Mesenchymal stem cell (in vitro differentiated cells and primary cell): ENCODE data around the gene RHBDL1.

Experiments
- DNase-seq: peaks from one replicate; pipeline ENCODE4 v3.0.0-alpha.2; 2013
- H2AFZ ChIP-seq: one replicate; pipeline ENCODE4 v1.6.1; 2013; ENCODE audit warnings: low read depth, mild to moderate bottlenecking, control low read depth, inconsistent platforms, low read length, moderate library complexity
- H2AK5ac ChIP-seq: 2 replicates; pipeline ENCODE4 v1.6.1; 2013; ENCODE audit warnings: low read length, moderate library complexity, mild to moderate bottlenecking, inconsistent platforms; ENCODE audit not compliant: severe bottlenecking
- H2BK120ac ChIP-seq: one replicate; pipeline ENCODE4 v1.6.1; 2013; ENCODE audit warnings: low read depth, mild to moderate bottlenecking, inconsistent platforms, low read length, moderate library complexity
- H2BK12ac ChIP-seq, 2 experiments: one replicate each; pipeline ENCODE4 v1.6.1; 2013; ENCODE audit warnings: inconsistent platforms in 2 of 2, low read length in 2 of 2, mild to moderate bottlenecking in 2 of 2, moderate library complexity in 2 of 2, control low read depth in 1 of 2
- H2BK15ac ChIP-seq: one replicate; pipeline ENCODE4 v1.6.1; 2013; ENCODE audit warnings: mild to moderate bottlenecking, low read depth, inconsistent platforms; ENCODE audit not compliant: poor library complexity, severe bottlenecking
- H2BK5ac ChIP-seq: 2 replicates; pipeline ENCODE4 v1.6.1; 2013; ENCODE audit warnings: low read depth, mild to moderate bottlenecking, low read length, control low read depth, inconsistent platforms; ENCODE audit not compliant: poor library complexity, severe bottlenecking
- H3K14ac ChIP-seq, 2 experiments: one replicate each; pipeline ENCODE4 v1.6.1; 2013; ENCODE audit warnings: inconsistent platforms in 2 of 2, low read length in 2 of 2, control low read depth in 1 of 2, mild to moderate bottlenecking in 1 of 2, moderate library complexity in 1 of 2
- H3K18ac ChIP-seq, 2 experiments: one replicate each; pipeline ENCODE4 v1.6.1; 2013; ENCODE audit warnings: inconsistent platforms in 2 of 2, low read length in 2 of 2, control low read depth in 1 of 2, low read depth in 1 of 2, mild to moderate bottlenecking in 1 of 2
- H3K23ac ChIP-seq, 2 experiments: one replicate each; pipeline ENCODE4 v1.6.1; 2013; ENCODE audit warnings: inconsistent platforms in 2 of 2, low read length in 2 of 2, mild to moderate bottlenecking in 2 of 2, moderate library complexity in 2 of 2, control low read depth in 1 of 2
- H3K27ac ChIP-seq: 2 replicates; pipeline ENCODE4 v1.5.1; 2013; ENCODE audit warnings: mild to moderate bottlenecking, moderate library complexity, low read length, control low read depth, inconsistent platforms; ENCODE audit not compliant: poor library complexity, severe bottlenecking
- H3K27me3 ChIP-seq, 2 experiments: 2 replicates each; pipeline versions ENCODE4 v1.6.1 to v1.7.0; 2013; ENCODE audit warnings: low read length in 2 of 2, mild to moderate bottlenecking in 2 of 2, moderate library complexity in 2 of 2, control low read depth in 1 of 2, inconsistent platforms in 1 of 2; ENCODE audit not compliant: control insufficient read depth in 1 of 2, insufficient read depth in 1 of 2
- H3K36me3 ChIP-seq, 2 experiments: 2 replicates each; pipeline versions ENCODE4 v1.6.1 to v1.7.0; 2013; ENCODE audit warnings: low read length in 2 of 2, control low read depth in 1 of 2, inconsistent platforms in 1 of 2, low read depth in 1 of 2, mild to moderate bottlenecking in 1 of 2; ENCODE audit not compliant: insufficient read depth in 2 of 2, control insufficient read depth in 1 of 2
- H3K4ac ChIP-seq, 2 experiments: one replicate each; pipeline ENCODE4 v1.6.1; 2013; ENCODE audit warnings: inconsistent platforms in 2 of 2, low read length in 2 of 2, mild to moderate bottlenecking in 2 of 2, moderate library complexity in 2 of 2, control low read depth in 1 of 2, low read depth in 1 of 2
- H3K4me1 ChIP-seq: 2 replicates; pipeline ENCODE4 v1.6.1; 2013; ENCODE audit warnings: low read depth, low read length, control low read depth; ENCODE audit not compliant: control insufficient read depth, insufficient read depth
- H3K4me2 ChIP-seq: 2 replicates; pipeline ENCODE4 v1.6.1; 2013; ENCODE audit warnings: low read length, mild to moderate bottlenecking, inconsistent platforms; ENCODE audit not compliant: poor library complexity, severe bottlenecking
- H3K4me3 ChIP-seq, 2 experiments: 2 replicates each; pipeline versions ENCODE4 v1.5.1 to v1.7.0; 2013; ENCODE audit warnings: low read length in 2 of 2, mild to moderate bottlenecking in 2 of 2, control low read depth in 1 of 2, low read depth in 1 of 2; ENCODE audit not compliant: insufficient read depth in 1 of 2
- H3K79me1 ChIP-seq: replicated peaks from 2 replicates; pipeline ENCODE4 v1.6.1; 2013; ENCODE audit warnings: mild to moderate bottlenecking, control low read depth, low read length, inconsistent platforms; ENCODE audit not compliant: poor library complexity, severe bottlenecking
- H3K9ac ChIP-seq: 2 replicates; pipeline ENCODE4 v1.7.0; 2013; ENCODE audit warnings: mild to moderate bottlenecking, low read length, moderate library complexity
- H3K9me3 ChIP-seq: 2 replicates; pipeline ENCODE4 v1.7.0; 2013; ENCODE audit warnings: mild to moderate bottlenecking, low read length; ENCODE audit not compliant: control insufficient read depth
- H4K8ac ChIP-seq: one replicate; pipeline ENCODE4 v1.6.1; 2013; ENCODE audit warnings: inconsistent platforms, mild to moderate bottlenecking, low read length, moderate library complexity
- H4K91ac ChIP-seq: one replicate; pipeline ENCODE4 v1.6.1; 2013; ENCODE audit warnings: mild to moderate bottlenecking, low read length, inconsistent platforms
- WGBS: methylation state at CpG from one replicate; pipeline ENCODE4 v1.1.7; 2013; ENCODE audit warnings: mixed read lengths; 5-methylcytosine and 5-hydroxymethylcytosine counted together

The RHBDL1 gene

DNA sequence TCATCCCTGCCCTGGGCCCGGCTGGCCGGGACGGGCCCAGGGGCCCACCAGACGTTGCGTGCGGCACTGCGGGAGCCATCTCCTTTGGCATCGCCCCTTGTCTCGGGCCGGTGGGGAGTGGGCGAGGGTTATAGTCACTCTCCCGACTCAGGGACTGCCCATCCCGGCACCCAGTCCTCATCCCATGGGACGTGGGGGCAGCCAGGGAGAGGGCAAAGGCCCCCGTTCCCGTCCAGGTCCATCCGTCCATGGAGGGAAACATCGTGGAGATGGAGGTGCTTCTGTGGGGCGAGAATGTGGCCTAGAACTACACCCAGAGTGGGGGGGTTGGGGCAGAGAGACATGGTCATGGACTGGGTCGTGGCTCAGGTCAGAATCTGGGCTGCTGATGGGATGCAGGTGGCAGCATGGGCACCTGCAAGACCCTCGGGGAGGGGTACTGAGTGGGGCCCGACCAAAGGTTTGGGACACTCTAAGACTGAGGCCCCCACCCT is 28.7 kb upstream of the RHBDL1 start:
- H2BK120ac ChIP-seq, result no peak overlapping the region
- peak overlapping the region in 1 of 2 experiments; percentile 27 for H3K4me3 ChIP-seq
- peaks cover 42% of the 10 kb centered on the region for H3K79me1 ChIP-seq
- no peak overlapping the region for H4K91ac ChIP-seq
- no peak overlapping the region for H3K18ac ChIP-seq
- no peak for DNase-seq
- H3K36me3 ChIP-seq, result peaks cover 0 to 41% of the 10 kb centered on the region in 2 experiments
- no peak overlapping the region for H2BK5ac ChIP-seq
- no peaks in the 10 kb centered on the region for H3K27me3 ChIP-seq
- H3K23ac ChIP-seq, result no peak overlapping the region
- H3K9ac ChIP-seq, result no peak overlapping the region
- H3K4me2 ChIP-seq, result no peak overlapping the region
- no peak overlapping the region for H2BK15ac ChIP-seq
- H2AK5ac ChIP-seq, result no peak overlapping the region
- H4K8ac ChIP-seq, result no peak overlapping the region
- H3K14ac ChIP-seq, result no peak overlapping the region
- H2BK12ac ChIP-seq, result no peak overlapping the region
- H3K4me1 ChIP-seq, result peaks cover 58% of the 10 kb centered on the region
- H3K9me3 ChIP-seq, result no peaks in the 10 kb centered on the region
- H3K4ac ChIP-seq, result no peak overlapping the region
- no peak overlapping the region for H2AFZ ChIP-seq
- 95% methylated on average over 22 of the region's 22 CpGs for WGBS
- no peak overlapping the region for H3K27ac ChIP-seq

DNA sequence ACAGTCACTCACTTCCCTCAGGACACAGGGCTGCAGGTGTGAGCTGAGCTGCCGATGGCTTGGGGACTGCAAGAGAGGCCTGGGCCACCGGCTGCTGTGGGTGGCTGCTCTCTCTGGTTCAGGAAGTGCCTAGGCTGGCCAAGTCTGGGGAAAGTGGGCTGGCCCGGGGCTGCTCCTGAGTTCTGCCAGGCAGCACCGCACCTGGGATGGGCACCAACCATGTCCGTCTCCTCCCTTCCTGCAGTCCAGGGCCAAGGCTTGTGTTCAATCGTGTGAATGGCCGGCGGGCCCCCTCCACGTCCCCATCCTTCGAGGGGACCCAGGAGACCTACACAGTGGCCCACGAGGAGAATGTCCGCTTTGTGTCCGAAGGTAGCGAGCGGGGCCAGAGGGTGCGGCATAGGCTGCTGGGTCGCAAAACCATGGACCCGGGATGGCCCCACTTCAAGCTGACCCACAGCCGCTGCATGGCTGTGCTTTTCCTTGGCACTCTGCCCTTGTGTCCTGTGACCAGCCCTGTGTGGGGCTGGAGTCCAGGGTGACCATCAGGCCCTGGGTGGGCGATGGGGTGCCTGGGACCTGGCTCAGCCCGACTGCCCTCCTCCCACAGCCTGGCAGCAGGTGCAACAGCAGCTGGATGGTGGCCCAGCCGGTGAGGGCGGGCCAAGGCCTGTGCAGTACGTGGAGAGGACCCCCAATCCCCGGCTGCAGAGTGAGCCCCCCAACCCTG is 28.1 kb upstream of the RHBDL1 start:
- no peak overlapping the region for H2BK120ac ChIP-seq
- H4K91ac ChIP-seq, result no peak overlapping the region
- no peak overlapping the region for H3K23ac ChIP-seq
- H3K79me1 ChIP-seq, result peaks cover 42% of the 10 kb centered on the region
- no peak overlapping the region for H3K18ac ChIP-seq
- no peak overlapping the region for H2AFZ ChIP-seq
- no peak overlapping the region for H3K4ac ChIP-seq
- peaks cover 0 to 47% of the 10 kb centered on the region in 2 experiments for H3K36me3 ChIP-seq
- no peak overlapping the region for H3K9ac ChIP-seq
- no peak overlapping the region for H3K4me2 ChIP-seq
- H3K27ac ChIP-seq, result no peak overlapping the region
- 97% methylated on average over 21 of the region's 25 CpGs for WGBS
- H2BK5ac ChIP-seq, result no peak overlapping the region
- H2BK15ac ChIP-seq, result no peak overlapping the region
- no peak overlapping the region for H3K14ac ChIP-seq
- H3K4me3 ChIP-seq, result no peak overlapping the region
- no peak overlapping the region for H2BK12ac ChIP-seq
- peaks cover 52% of the 10 kb centered on the region for H3K4me1 ChIP-seq
- no peaks in the 10 kb centered on the region for H3K9me3 ChIP-seq
- DNase-seq, result no peak
- H3K27me3 ChIP-seq, result no peaks in the 10 kb centered on the region
- H4K8ac ChIP-seq, result peak overlapping the region; percentile 27
- no peak overlapping the region for H2AK5ac ChIP-seq

DNA sequence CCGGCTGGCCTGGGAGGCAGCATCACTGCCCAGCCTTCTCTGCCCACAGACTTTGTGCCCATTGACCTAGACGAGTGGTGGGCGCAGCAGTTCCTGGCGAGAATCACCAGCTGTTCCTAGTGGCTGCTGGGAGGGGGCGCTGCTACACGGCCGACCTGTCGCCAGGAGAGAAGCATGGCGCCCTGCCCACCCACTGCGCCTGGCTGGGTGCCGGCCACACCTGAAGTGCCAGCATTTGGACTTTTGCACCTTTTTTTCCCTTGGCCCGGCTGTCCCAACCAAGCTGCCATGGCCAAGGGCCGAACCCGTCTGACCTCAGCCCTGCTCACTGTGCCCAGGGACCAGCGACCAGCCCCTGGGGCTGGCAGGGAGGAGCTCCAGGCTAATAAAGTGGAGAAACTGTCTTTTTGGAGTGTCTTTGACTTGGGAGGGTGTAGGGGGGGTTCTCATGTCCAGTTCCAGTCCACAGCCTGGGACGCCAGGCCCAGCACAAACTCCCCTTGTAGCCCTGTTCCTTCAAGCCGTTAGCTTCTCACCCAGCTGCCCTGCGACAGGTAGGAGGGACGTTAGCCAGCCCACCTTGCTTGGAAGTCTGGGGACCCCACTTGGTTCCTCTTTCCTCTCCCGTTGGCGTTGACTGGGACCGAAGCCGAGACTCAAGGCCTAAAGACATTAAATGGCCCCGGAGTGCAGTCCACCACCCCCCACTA is 27.2 kb upstream of the RHBDL1 start:
- no peak overlapping the region for H2BK5ac ChIP-seq
- H3K27ac ChIP-seq, result peak overlapping the region; percentile 32
- WGBS, result 76% methylated on average over 24 of the region's 24 CpGs
- peak overlapping the region; percentile 97 for H4K8ac ChIP-seq
- H3K18ac ChIP-seq, result peak overlapping the region; percentile 67 to 86
- peak overlapping the region; percentile 40 for H2AK5ac ChIP-seq
- no peaks in the 10 kb centered on the region for H3K9me3 ChIP-seq
- H3K79me1 ChIP-seq, result peaks cover 33% of the 10 kb centered on the region
- H2BK12ac ChIP-seq, result peak overlapping the region in 1 of 2 experiments; percentile 9
- peak overlapping the region; percentile 75 to 94 for H3K4ac ChIP-seq
- H3K9ac ChIP-seq, result peak overlapping the region; percentile 96
- peak overlapping the region; percentile 81 for H3K4me2 ChIP-seq
- no peak overlapping the region for H3K23ac ChIP-seq
- peak overlapping the region; percentile 64 for H2BK120ac ChIP-seq
- DNase-seq, result no peak
- peak overlapping the region; percentile 67 to 79 for H3K4me3 ChIP-seq
- H2BK15ac ChIP-seq, result no peak overlapping the region
- no peaks in the 10 kb centered on the region for H3K27me3 ChIP-seq
- H3K14ac ChIP-seq, result no peak overlapping the region
- H3K4me1 ChIP-seq, result peaks cover 45% of the 10 kb centered on the region
- peaks cover 5 to 56% of the 10 kb centered on the region in 2 experiments for H3K36me3 ChIP-seq
- H4K91ac ChIP-seq, result peak overlapping the region; percentile 36
- no peak overlapping the region for H2AFZ ChIP-seq
